HepG2 (cell line): ENCODE measurements around the gene USP35. TPM values are rescaled to one million over a fixed set of nuclear protein-coding genes. Genes with fewer than 3 reads are reported as not detected.

Experiments used
- DMAP1 ChIP-seq: IDR thresholded peaks from 2 replicates; pipeline ENCODE4 v1.6.1; 2016
- HMG20B ChIP-seq: conservative IDR thresholded peaks from 2 replicates; pipeline ENCODE4 v1.6.1; 2016; ENCODE audit warnings: missing genetic modification reagents, missing compliant biosample characterization
- IKZF4 ChIP-seq: sonication (generic); formaldehyde crosslinking; IDR thresholded peaks from 2 replicates; pipeline ENCODE4 v1.5.1; 2020; ENCODE audit warnings: borderline replicate concordance, mild to moderate bottlenecking, low read depth, missing genetic modification reagents; ENCODE audit errors: not compliant biosample characterization
- IRX3 ChIP-seq: sonication (generic); formaldehyde crosslinking; IDR thresholded peaks from 2 replicates; pipeline ENCODE4 v1.8.1; 2023; ENCODE audit warnings: mild to moderate bottlenecking, low read depth, missing genetic modification reagents, borderline replicate concordance
- MEF2D ChIP-seq: sonication (generic); formaldehyde crosslinking; IDR thresholded peaks from 2 replicates; pipeline ENCODE4 v1.5.1; 2020; ENCODE audit warnings: mild to moderate bottlenecking, missing genetic modification reagents
- MLX ChIP-seq: IDR thresholded peaks from 2 replicates; pipeline ENCODE4 v1.6.1; 2016
- MTA1 ChIP-seq: sonication (generic); formaldehyde crosslinking; IDR thresholded peaks from 2 replicates; pipeline ENCODE4 v1.4.0; 2020; ENCODE audit warnings: missing genetic modification reagents, mild to moderate bottlenecking, borderline replicate concordance
- PRDM10 ChIP-seq: sonication (generic); formaldehyde crosslinking; IDR thresholded peaks from 2 replicates; pipeline ENCODE4 v1.4.0; 2020; ENCODE audit warnings: low read depth, missing genetic modification reagents
- SMARCE1 ChIP-seq: fragments of 450-650 bp; IDR thresholded peaks from 2 replicates; pipeline ENCODE4 v1.6.1; 2017; ENCODE audit warnings: borderline replicate concordance
- SOX5 ChIP-seq: IDR thresholded peaks from 2 replicates; pipeline ENCODE4 v1.6.1; 2016; ENCODE audit warnings: borderline replicate concordance
- TARDBP ChIP-seq: sonication (generic); formaldehyde crosslinking; IDR thresholded peaks from 2 replicates; pipeline ENCODE4 v1.8.0; 2022; ENCODE audit warnings: mild to moderate bottlenecking, missing genetic modification reagents
- TRAFD1 ChIP-seq: sonication (generic); formaldehyde crosslinking; IDR thresholded peaks from 2 replicates; pipeline ENCODE4 v1.5.1; 2020; ENCODE audit warnings: missing genetic modification reagents, mild to moderate bottlenecking, borderline replicate concordance
- ZNF451 ChIP-seq: sonication (generic); formaldehyde crosslinking; IDR thresholded peaks from 2 replicates; pipeline ENCODE4 v1.5.0; 2020; ENCODE audit warnings: mild to moderate bottlenecking, missing genetic modification reagents
- ZNF513 ChIP-seq: sonication (generic); formaldehyde crosslinking; conservative IDR thresholded peaks from 2 replicates; pipeline ENCODE4 v1.5.0; 2020; ENCODE audit warnings: missing genetic modification reagents
- ZNF589 ChIP-seq: sonication (generic); formaldehyde crosslinking; conservative IDR thresholded peaks from 2 replicates; pipeline ENCODE4 v1.8.0; 2022; ENCODE audit warnings: mild to moderate bottlenecking, moderate library complexity, missing genetic modification reagents
- ZNF841 ChIP-seq: sonication (generic); formaldehyde crosslinking; IDR thresholded peaks from 2 replicates; pipeline ENCODE4 v1.8.1; 2023; ENCODE audit warnings: missing genetic modification reagents, borderline replicate concordance
- ZSCAN21 ChIP-seq: sonication (generic); formaldehyde crosslinking; IDR thresholded peaks from 2 replicates; pipeline ENCODE4 v1.8.0; 2022; ENCODE audit warnings: mild to moderate bottlenecking, missing genetic modification reagents, moderate library complexity, borderline replicate concordance
- ZSCAN5A ChIP-seq: sonication (generic); formaldehyde crosslinking; IDR thresholded peaks from 2 replicates; pipeline ENCODE4 v1.8.0; 2022; ENCODE audit warnings: mild to moderate bottlenecking, missing genetic modification reagents, borderline replicate concordance
- polyA plus RNA-seq, 8 experiments: library from polyadenylated mRNA; depleted of rRNA in 3 of 8; stranded (reverse) in 7 of 8; unstranded in 1 of 8; fragments of >200 nt; fragmentation: Illumina TruSeq in 4 of 8; extraction: Trizol in 4 of 8; gene quantifications; 2 replicates each; pipeline versions ENCODE4 v1.2.1 to v1.2.3, GENCODE V29; 2011 to 2016; ENCODE audit warnings: low read depth in 4 of 8, missing spikeins in 1 of 8, mixed read lengths in 1 of 8; ENCODE audit not compliant: insufficient read depth in 1 of 8
- total RNA-seq, 5 experiments: library from RNA; depleted of rRNA; stranded (reverse); fragments of >200 nt; fragmentation: Illumina TruSeq; extraction: Trizol; gene quantifications; 2 replicates each; pipeline ENCODE4 v1.2.3, GENCODE V29; 2016; ENCODE audit warnings: low read depth in 1 of 5

Gene USP35
- total and polyA plus RNA-seq, 2 of the 13 experiments (the other 11 are each of a cell fraction or from before 2014, with no cell fraction given) = 4.6 to 7.7 TPM

- TF ChIP-seq MLX (CRISPR knock-in tag) (peak; percentile 92), TARDBP (CRISPR knock-in tag) (peak; percentile 89), MEF2D (CRISPR knock-in tag) (peak; percentile 99), ZNF513 (CRISPR knock-in tag) (no peak), HMG20B (peak; percentile 84; the same call in 1 of the 2 replicates), ZSCAN5A (CRISPR knock-in tag) (no peak), IRX3 (no peak), ZSCAN21 (no peak; the same call in 1 of the 2 replicates), DMAP1 (CRISPR knock-in tag) (peak; percentile 31; the same call in 1 of the 2 replicates), IKZF4 (no peak), MTA1 (CRISPR knock-in tag) (0 out of 2 replicates have a peak, but pooled peaks have one; percentile 30), SOX5 (CRISPR knock-in tag) (peak; percentile 95), ZNF589 (CRISPR knock-in tag) (no peak), PRDM10 (0 out of 2 replicates have a peak, but pooled peaks have one; percentile 42), SMARCE1 (no peak), ZNF841 (CRISPR knock-in tag) (no peak), TRAFD1 (no peak), ZNF451 (CRISPR knock-in tag) (no peak)
Observed at GRCh38 chr11:78156127-78156844, 32.4 kb upstream of the USP35 start (continued).
